ENCODE measurements around the gene DPRX. TPM values are rescaled to one million over a fixed set of nuclear protein-coding genes. Genes with fewer than 3 reads are reported as not detected.

Gene DPRX
- total RNA-seq, 1 donor from 2014 or later: not detected

DNA sequence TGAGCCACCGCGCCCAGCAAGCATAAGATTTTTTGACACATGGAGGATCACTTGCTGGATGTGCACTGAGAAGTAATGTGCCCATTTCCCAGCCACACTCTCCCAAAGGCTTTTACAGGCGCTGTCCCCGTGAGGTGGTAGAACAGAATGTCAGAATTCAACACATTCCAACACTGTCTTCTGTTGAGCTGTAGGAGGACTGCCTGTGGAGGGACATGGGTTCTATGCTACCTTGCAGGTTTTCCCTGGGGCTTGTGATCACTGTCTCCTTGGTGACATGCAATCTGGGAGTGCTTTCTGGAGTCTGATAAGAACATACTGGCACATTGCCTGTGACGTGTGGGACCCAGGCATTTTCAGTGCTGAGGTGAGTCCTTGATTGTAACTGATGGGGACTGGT, 38.5 kb downstream of the DPRX start:
- no peaks in the 10 kb centered on the region for H3K36me3 ChIP-seq
- TF ChIP-seq, protein P1, sequence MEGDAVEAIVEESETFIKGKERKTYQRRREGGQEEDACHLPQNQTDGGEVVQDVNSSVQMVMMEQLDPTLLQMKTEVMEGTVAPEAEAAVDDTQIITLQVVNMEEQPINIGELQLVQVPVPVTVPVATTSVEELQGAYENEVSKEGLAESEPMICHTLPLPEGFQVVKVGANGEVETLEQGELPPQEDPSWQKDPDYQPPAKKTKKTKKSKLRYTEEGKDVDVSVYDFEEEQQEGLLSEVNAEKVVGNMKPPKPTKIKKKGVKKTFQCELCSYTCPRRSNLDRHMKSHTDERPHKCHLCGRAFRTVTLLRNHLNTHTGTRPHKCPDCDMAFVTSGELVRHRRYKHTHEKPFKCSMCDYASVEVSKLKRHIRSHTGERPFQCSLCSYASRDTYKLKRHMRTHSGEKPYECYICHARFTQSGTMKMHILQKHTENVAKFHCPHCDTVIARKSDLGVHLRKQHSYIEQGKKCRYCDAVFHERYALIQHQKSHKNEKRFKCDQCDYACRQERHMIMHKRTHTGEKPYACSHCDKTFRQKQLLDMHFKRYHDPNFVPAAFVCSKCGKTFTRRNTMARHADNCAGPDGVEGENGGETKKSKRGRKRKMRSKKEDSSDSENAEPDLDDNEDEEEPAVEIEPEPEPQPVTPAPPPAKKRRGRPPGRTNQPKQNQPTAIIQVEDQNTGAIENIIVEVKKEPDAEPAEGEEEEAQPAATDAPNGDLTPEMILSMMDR (IDR thresholded peaks at IDR 0.05): no peak
- no peak for TF ChIP-seq POLR2AphosphoS5 (IDR thresholded peaks at IDR 0.05; ENCODE audit: insufficient read depth in 1 of 2, low read depth in 1 of 2)
- TF ChIP-seq POLR2A (IDR thresholded peaks at IDR 0.05): no peak
- H3K9me3 ChIP-seq: no peaks in the 10 kb centered on the region
- H3K27me3 ChIP-seq: no peaks in the 10 kb centered on the region
- DNase-seq (ENCODE audit: extremely low spot score in 2 of 2): no peak
- no peaks in the 10 kb centered on the region for H3K4me1 ChIP-seq
- H3K27ac ChIP-seq: no peak overlapping the region
- intact Hi-C loops (cut with DNase I): no loop called here
- no peak overlapping the region for H3K4me3 ChIP-seq

DNA sequence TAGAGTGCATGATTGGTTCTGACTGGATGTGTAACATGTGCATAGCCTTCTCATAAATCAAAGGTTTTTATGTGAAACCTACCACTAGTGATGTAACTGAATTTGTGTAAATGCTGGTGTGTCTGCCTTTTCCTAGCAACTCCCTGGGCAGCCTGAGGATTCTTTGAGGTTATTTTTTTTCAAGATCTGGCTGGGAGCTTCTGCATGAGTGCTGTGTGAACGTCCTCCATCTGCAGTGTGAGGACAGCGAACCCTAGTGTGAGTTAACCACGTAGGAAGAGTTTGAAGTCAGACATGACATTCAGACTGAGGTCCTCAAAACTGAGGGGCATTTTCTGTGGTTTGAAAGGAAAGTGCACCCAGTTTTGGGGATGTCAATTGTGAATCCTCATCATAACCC, 39.9 kb downstream of the DPRX start:
- TF ChIP-seq, protein P1 (IDR thresholded peaks at IDR 0.05): no peak
- TF ChIP-seq POLR2A (IDR thresholded peaks at IDR 0.05): no peak
- TF ChIP-seq POLR2AphosphoS5 (IDR thresholded peaks at IDR 0.05; ENCODE audit: insufficient read depth in 1 of 2, low read depth in 1 of 2): no peak
- H3K27me3 ChIP-seq: no peaks in the 10 kb centered on the region

More for the DNA sequence above, 39.9 kb downstream of the DPRX start:
- no peak overlapping the region for H3K4me3 ChIP-seq
- H3K9me3 ChIP-seq: no peaks in the 10 kb centered on the region
- H3K4me1 ChIP-seq: no peaks in the 10 kb centered on the region
- H3K36me3 ChIP-seq: no peaks in the 10 kb centered on the region
- intact Hi-C loops (cut with DNase I): no loop called here
- H3K27ac ChIP-seq: no peak overlapping the region
- no peak for DNase-seq (ENCODE audit: extremely low spot score in 2 of 2)

MicroRNAs encoded within 50 kb of the gene (microRNA counts, 767-probe panel; counts per million panel counts)
- microRNA hsa-miR-1323 (238 to 3,684 counts per million in 2 donors), microRNA hsa-miR-498 (261 to 1,296 counts per million in 2 donors), microRNA hsa-miR-512-3p (238 to 261 counts per million in 2 donors), microRNA hsa-miR-512-5p (238 to 261 counts per million in 2 donors), microRNA hsa-miR-515-3p (238 to 261 counts per million in 2 donors), microRNA hsa-miR-515-5p (238 to 1,257 counts per million in 2 donors), microRNA hsa-miR-519c-3p (238 to 1,705 counts per million in 2 donors), microRNA hsa-miR-519e-3p (238 to 261 counts per million in 2 donors), microRNA hsa-miR-520e (238 to 261 counts per million in 2 donors), microRNA hsa-miR-520f (238 to 261 counts per million in 2 donors)

Small RNAs within 50 kb of the gene (microRNA-seq; reads per million reads assigned to microRNA genes)
- not detected for gene MIR1323 (ENCODE audit: borderline number of aligned reads, borderline replicate concordance)
- gene MIR498 (ENCODE audit: borderline number of aligned reads, borderline replicate concordance): not detected
- not detected for gene MIR512-1 (ENCODE audit: borderline number of aligned reads, borderline replicate concordance)
- not detected for gene MIR512-2 (ENCODE audit: borderline number of aligned reads, borderline replicate concordance)
- gene MIR515-1 (ENCODE audit: borderline number of aligned reads, borderline replicate concordance): not detected
- gene MIR515-2 (ENCODE audit: borderline number of aligned reads, borderline replicate concordance): not detected
- not detected for gene MIR519C (ENCODE audit: borderline number of aligned reads, borderline replicate concordance)
- not detected for gene MIR519E (ENCODE audit: borderline number of aligned reads, borderline replicate concordance)
- gene MIR520E (ENCODE audit: borderline number of aligned reads, borderline replicate concordance): not detected
- 1.9 reads per million for gene MIR520F (ENCODE audit: borderline number of aligned reads, borderline replicate concordance)

Small RNAs within 50 kb of the gene (small RNA-seq; reads per million reads assigned to genes)
- gene MIR1323: not detected
- gene MIR498: not detected
- not detected for gene MIR512-1
- gene MIR512-2: not detected
- not detected for gene MIR515-1
- not detected for gene MIR515-2
- not detected for gene MIR519C
- not detected for gene MIR519E
- gene MIR520E: not detected
- not detected for gene RNU6-698P

Other genes starting within 250 kb of the DPRX start
- 10.6 TPM for gene ZNF765, start 236.8 kb upstream of the DPRX start, total RNA-seq
- gene ZNF761, start 200.0 kb upstream of the DPRX start, total RNA-seq: 12.3 TPM
- gene ZNF813, start 164.3 kb upstream of the DPRX start, total RNA-seq: 4.2 TPM
- 72.7 TPM for gene ZNF331, start 93.9 kb upstream of the DPRX start, total RNA-seq
- gene NLRP12, start 192.3 kb downstream of the DPRX start, total RNA-seq: 0.49 TPM
- gene MYADM, start 235.9 kb downstream of the DPRX start, total RNA-seq: 68.3 TPM

All from vagina (tissue), 2 donors.